NCI-H774 (cell line): Measurements from ENCODE around the gene CENPS.
"Not testable (repeated sequence)": the region's sequence is repeated elsewhere in the genome, so short reads cannot be mapped to it uniquely, and the experiment has no call there.

ENCODE experiments used
- DNase-seq: peaks from one replicate; lab custom pipeline; 2025; lab: John Stamatoyannopoulos, UW

The CENPS gene

GRCh38 chr1:10451287-10451686 is 21.1 kb downstream of the CENPS start:
- no peak for DNase-seq

DNA sequence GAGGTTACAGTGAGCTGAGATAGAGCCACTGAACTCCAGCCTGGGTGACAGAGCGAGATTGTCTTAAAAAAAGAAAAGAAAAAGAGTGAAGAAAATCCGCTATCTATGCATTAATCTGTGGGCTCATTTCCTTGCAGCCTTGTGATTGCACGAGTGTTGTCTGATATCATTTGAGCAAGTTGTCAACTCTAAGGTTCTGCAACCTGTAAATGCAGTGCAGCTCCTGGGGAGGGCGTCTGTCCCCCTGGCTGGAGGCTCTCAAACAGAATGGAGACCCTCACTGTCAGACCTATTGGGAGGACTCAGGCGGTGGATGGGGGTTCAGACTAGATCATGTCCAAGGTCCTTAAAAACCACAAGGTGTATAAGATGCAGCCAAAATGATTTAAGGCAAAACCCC is 25.8 kb downstream of the CENPS start:
- DNase-seq, result no peak

- DNase-seq, result no peak
These were observed 26.4 kb downstream of the CENPS start for GRCh38 chr1:10456661-10457060.

GRCh38 chr1:10457462-10457861 is 27.2 kb downstream of the CENPS start:
- not testable (repeated sequence) for DNase-seq

DNA sequence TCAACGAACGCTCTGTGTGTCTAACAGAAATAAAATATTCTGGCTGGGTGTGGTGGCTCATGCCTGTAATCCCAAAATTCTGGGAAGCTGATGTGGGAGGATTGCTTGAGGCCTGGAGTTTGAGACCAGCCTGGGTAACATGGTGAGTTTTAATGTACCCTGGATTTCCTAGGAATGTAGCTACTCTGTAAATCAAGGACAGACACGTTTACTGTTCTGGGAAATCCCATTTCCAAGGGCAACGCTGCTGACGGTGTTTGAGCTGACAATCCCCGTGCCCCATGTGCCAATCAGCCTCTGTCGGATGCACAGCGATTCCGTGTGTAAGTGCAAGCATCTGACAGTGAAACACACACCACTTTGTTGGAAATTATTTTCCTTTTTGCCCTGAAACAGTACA is 27.6 kb downstream of the CENPS start:
- DNase-seq, result no peak

GRCh38 chr1:10459184-10459583 is 29.0 kb downstream of the CENPS start:
- no peak for DNase-seq

DNA sequence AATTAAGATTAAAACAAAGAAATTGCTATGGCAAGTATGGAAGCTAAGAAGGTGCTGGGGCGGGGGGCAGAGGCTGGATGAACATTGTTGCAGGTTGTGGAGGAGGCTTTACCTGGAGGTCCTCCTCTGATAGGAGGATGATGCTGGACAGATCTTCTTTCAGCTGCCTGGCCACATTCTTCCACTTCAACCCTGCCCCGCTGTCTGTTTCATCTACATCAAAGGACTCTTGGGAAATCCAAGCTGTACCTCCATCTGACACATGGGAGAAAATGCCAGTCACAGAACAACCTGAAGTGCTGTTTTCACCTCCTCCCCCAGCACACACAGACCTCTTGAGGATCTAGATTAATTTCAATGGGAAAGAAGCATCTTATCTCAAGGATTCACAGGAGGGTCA is 36.8 kb downstream of the CENPS start:
- DNase-seq, result no peak

DNA sequence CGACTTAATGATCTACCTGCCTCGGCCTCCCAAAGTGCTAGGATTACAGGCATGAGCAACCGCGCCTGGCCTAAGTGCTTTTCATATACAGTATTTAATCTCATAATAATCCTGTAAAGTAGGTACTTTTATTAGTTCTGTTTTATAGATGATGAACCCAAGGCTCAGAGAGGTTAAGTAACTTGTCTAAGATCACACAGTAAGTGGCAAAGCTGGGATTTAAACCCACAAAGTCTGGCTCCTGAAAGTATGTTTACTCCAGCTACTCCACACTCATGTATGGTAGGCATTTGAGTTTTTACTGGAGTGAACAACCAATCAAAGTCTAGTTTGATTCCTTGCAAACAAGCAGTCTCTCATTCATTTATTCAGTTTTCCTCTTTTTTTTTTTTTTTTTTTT is 39.8 kb downstream of the CENPS start:
- DNase-seq, result no peak

GRCh38 chr1:10471411-10472219 is 41.4 kb downstream of the CENPS start:
- no peak for DNase-seq

DNA sequence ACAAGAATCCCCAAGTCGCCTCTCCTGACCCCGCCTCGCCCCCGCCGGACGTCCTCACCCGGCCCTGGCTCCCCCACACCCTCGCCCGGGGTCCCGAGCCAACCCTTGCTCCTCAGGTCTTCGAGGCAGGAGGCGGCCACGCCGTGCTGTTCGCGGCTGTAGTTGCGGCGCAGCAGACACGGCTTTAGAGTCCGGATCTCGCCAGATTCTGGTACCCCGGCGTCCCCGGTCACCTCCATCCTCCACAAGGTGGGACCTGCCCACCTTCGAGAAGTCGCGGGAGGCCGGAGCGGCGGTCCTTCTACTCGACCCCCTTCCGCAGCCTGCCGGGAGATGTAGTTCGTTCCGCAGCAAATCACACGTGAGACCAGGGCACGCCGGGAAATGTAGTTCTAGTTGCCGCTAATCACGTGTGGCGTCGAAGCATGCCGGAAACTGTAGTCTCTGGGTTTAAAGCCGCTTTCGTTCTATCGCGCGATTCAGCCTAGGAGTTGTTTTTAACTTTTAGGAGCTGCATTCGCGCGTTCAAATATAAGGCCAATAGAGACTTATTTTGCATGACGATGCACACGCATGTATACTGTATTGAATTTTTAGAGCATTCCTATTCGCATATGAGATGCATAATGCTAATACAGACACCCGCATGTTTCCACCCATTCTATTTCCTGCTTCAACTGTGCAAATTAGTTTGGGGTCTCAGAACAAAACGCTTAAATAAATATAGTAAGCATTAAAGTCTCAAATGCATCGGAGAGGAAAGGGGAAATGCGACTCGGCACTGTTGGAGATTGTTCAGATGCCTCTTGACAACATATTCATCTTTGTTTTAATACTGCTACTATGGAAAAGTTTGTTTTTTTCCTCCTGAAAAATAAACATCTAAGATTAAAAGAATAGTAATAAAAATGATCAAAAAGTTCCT is 42.2 kb downstream of the CENPS start, which contains the start of gene DFFA:
TSS of gene DFFA (minus strand) at position 310 of the 925 bp plus-strand sequence. CDS start at position 239, 71 bp downstream.
- peak; percentile 78 for DNase-seq

- DNase-seq, result no peak
These were observed 43.0 kb downstream of the CENPS start for GRCh38 chr1:10473145-10473765.

GRCh38 chr1:10474309-10474612 is 44.0 kb downstream of the CENPS start:
- not testable (repeated sequence) for DNase-seq

- peak; percentile 58 for DNase-seq
These were observed 44.6 kb downstream of the CENPS start, which contains the start of gene PEX14 for GRCh38 chr1:10474613-10475507. TSS of gene PEX14 (plus strand) at chr1:10474950. CDS start at chr1:10474967, 17 bp downstream.

DNA sequence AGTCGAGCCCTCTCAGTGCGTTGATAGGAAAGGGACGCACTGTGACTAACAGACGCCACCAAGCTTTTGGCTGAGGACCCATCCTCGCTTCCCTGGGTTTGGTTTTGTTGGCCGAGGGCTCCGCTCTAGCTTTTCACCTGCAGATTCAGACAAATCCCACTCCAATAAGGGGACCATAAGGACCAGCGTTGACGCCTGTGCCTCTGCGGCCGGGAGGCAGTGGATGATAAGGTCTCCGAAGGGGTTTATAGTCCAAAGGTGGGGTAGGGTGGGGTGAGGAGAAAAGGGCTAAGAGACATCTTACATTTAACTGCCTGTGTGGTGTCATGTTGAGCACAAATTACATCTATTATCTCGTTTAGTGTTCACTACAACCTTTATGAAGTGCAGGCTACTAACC is 45.3 kb downstream of the CENPS start:
- no peak for DNase-seq

- no peak for DNase-seq
These were observed 49.1 kb downstream of the CENPS start for GRCh38 chr1:10479296-10479695.

DNA sequence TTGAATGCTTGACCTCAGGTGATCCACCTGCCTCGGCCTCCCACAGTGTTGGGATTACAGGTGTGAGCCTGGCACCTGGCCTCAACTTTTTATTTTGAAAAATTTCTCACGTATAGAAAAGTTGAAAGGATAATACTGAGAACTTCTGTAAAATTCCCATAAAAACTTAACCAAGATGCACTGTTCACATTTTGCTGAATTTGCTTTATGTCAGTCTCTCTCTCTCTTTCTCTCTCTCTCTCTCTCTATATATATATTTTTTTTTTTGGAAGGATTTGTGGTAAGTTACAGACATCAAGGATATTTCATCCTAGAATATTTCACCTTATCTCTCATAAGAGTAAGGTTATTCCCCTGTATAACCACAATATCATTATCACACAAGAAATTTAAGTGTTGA is 50.4 kb downstream of the CENPS start:
- no peak for DNase-seq

DNA sequence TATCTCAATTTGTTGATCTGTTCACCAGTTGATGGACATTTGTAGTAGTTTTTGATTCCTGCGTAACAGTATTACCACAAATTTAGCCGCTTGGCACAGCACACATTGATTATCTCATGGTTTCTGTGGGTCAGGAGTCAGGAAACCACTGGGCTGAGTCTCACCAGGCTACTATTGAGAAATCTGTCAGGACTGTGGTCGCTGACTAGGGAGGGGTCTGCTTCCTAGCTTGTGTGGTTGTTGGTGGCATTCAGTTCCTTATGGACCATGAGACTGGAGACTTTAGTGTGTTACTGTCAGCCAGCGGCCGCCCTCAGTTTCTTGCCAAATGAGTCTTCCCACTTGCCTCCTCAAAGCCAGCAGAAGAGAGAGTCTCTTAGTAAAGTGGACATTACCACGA is 54.3 kb downstream of the CENPS start:
- no peak for DNase-seq

DNA sequence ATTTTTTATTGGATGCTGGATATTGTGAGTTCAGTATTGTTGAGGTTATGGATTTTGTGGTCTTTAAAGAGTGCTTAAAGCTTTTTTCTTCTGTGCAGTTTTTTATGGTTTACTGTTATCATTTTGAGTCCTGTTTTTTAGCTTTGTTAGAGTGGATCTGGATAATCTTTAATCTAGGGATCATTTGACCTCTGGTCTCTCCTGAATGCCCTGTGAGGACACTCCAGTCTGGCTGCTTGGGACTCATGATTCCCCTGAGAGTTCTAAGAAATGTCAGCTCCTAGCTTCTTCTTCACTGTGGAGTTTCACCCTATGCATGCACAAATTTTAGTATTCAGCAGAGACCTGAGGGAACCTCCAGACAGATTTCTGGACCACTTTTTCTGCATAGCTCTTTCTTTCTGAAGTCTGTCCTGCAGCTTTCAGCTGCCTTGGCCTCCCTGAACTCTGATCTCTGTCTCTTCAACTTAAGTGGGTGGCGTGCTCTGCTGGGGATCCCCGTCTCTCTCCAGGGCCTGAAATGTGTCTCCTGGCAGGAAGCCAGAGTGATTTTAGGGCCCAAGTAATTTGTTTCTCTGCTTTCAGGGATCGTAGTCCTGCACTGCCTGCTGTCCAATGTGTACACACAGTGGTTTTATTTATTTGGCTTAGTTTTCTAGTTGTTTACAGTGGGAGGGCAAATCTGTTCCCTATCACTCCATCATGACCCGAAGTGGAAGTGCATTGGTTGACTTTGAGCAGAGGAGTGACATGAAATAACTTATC is 59.2 kb downstream of the CENPS start:
- DNase-seq, result no peak

- DNase-seq, result no peak
These were observed 60.2 kb downstream of the CENPS start for GRCh38 chr1:10490286-10490970.
